ENCODE results near the gene ATP6V0A1.
A peak's percentile ranks its signal among the peaks of the same experiment; 100 is the strongest.

ATP6V0A1 gene

DNA sequence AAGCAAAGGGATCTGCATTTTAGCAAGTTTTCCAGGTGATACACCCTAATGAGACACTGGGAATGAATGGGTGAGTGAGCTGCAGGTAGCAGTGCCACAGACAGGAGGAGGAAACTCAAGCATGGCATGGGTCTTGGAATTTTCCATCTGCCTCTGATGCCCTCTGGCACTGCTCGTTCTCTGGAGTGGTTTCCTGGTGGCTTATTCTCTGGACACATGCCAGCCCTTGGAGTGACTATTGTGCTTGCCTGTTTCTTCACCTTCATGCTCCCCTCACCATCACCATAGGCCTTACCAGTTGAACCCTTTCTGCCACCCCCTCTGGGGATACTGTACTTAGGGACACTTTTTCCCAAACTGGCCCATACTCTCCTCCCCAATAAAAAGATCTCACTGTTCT, 104.9 kb downstream of the ATP6V0A1 start:
- H3K36me3 ChIP-seq (ENCODE audit: insufficient read depth, insufficient read length, low read length), result peaks cover 50% of the 10 kb centered on the region
- peaks cover 19% of the 10 kb centered on the region for H3K4me1 ChIP-seq (ENCODE audit: insufficient read depth, insufficient read length)
- H3K9ac ChIP-seq (ENCODE audit: insufficient read length, low read depth), result no peak overlapping the region
- no peak for TF ChIP-seq SUZ12 (IDR thresholded peaks at IDR 0.05; ENCODE audit: extremely low read depth, insufficient read depth, insufficient read length)
- TF ChIP-seq ZNF274 (IDR thresholded peaks at IDR 0.05; ENCODE audit: low read depth, low read length), result no peak
- TF ChIP-seq YY1 (IDR thresholded peaks at IDR 0.05; ENCODE audit: insufficient read depth, insufficient read length), result no peak
- no peaks in the 10 kb centered on the region for H3K9me3 ChIP-seq (ENCODE audit: insufficient read depth, low read length)
- H3K4me3 ChIP-seq (ENCODE audit: insufficient read length, low read depth), result no peak overlapping the region
- DNase-seq (ENCODE audit: low read depth, low spot score), result no peak
- no peaks in the 10 kb centered on the region for H3K27me3 ChIP-seq (ENCODE audit: insufficient read depth, insufficient read length)

DNA sequence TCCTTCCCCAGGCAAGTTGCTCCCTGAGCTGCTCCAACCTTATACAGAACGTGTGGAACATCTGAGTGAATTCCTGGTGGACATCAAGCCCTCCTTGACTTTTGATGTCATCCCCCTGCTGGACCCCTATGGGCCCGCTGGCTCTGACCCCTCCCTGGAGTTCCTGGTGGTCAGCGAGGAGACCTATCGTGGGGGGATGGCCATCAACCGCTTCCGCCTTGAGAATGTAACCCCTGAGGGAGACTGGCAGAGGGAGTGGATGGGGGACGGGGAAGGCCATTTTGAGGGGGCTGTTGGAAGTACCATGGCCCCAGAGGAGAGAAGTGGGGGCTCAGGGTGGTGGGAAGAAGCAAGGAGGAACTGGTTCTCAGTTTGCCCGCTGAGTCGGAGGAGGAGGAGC, 105.3 kb downstream of the ATP6V0A1 start:
- Histone ChIP-seq H3K9ac (ENCODE audit: insufficient read length, low read depth) (no peak overlapping the region), H3K4me1 (ENCODE audit: insufficient read depth, insufficient read length) (peaks cover 19% of the 10 kb centered on the region), H3K36me3 (ENCODE audit: insufficient read depth, insufficient read length, low read length) (peaks cover 55% of the 10 kb centered on the region), H3K27me3 (ENCODE audit: insufficient read depth, insufficient read length) (no peaks in the 10 kb centered on the region), H3K9me3 (ENCODE audit: insufficient read depth, low read length) (no peaks in the 10 kb centered on the region), H3K4me3 (ENCODE audit: insufficient read length, low read depth) (no peak overlapping the region)
- no peak for DNase-seq (ENCODE audit: low read depth, low spot score)
- TF ChIP-seq SUZ12 (IDR thresholded peaks at IDR 0.05; ENCODE audit: extremely low read depth, insufficient read depth, insufficient read length) (no peak), YY1 (IDR thresholded peaks at IDR 0.05; ENCODE audit: insufficient read depth, insufficient read length) (no peak), ZNF274 (IDR thresholded peaks at IDR 0.05; ENCODE audit: low read depth, low read length) (no peak)

DNA sequence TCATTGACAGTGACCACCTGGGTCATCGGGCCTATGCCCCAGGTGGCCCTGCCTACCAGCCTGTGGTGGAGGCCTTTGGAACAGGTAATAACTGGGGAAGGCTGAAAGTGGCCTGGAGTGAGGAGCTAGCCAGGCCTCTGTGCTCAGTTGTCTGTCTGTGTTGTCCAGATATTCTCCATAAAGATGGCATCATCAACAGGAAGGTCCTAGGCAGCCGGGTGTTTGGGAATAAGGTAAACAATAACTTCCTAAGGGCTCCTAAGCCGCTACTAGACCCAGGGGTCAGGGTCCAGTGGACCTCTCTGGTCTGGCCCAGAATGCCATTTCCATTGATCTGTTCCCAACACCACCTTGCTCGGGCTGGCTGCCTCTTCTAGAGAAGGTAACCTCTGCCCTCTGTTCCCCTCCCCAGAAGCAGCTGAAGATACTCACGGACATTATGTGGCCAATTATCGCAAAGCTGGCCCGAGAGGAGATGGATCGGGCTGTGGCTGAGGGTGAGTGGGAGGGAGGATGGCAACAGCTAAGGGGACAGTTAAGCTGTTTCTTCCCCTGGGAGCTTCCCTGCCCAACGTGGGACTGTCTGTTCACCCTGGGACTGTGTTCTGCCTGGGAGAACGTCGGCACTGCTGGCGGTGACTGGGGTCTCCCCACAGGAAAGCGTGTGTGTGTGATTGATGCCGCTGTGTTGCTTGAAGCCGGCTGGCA, 106.3 kb downstream of the ATP6V0A1 start:
- no peak for DNase-seq (ENCODE audit: low read depth, low spot score)
- H3K4me3 ChIP-seq (ENCODE audit: insufficient read length, low read depth), result no peak overlapping the region
- TF ChIP-seq YY1 (IDR thresholded peaks at IDR 0.05; ENCODE audit: insufficient read depth, insufficient read length), result no peak
- TF ChIP-seq ZNF274 (IDR thresholded peaks at IDR 0.05; ENCODE audit: low read depth, low read length), result no peak
- TF ChIP-seq SUZ12 (IDR thresholded peaks at IDR 0.05; ENCODE audit: extremely low read depth, insufficient read depth, insufficient read length), result no peak
- H3K36me3 ChIP-seq (ENCODE audit: insufficient read depth, insufficient read length, low read length), result peaks cover 65% of the 10 kb centered on the region
- no peaks in the 10 kb centered on the region for H3K27me3 ChIP-seq (ENCODE audit: insufficient read depth, insufficient read length)
- peaks cover 19% of the 10 kb centered on the region for H3K4me1 ChIP-seq (ENCODE audit: insufficient read depth, insufficient read length)
- H3K9ac ChIP-seq (ENCODE audit: insufficient read length, low read depth), result no peak overlapping the region
- no peaks in the 10 kb centered on the region for H3K9me3 ChIP-seq (ENCODE audit: insufficient read depth, low read length)

DNA sequence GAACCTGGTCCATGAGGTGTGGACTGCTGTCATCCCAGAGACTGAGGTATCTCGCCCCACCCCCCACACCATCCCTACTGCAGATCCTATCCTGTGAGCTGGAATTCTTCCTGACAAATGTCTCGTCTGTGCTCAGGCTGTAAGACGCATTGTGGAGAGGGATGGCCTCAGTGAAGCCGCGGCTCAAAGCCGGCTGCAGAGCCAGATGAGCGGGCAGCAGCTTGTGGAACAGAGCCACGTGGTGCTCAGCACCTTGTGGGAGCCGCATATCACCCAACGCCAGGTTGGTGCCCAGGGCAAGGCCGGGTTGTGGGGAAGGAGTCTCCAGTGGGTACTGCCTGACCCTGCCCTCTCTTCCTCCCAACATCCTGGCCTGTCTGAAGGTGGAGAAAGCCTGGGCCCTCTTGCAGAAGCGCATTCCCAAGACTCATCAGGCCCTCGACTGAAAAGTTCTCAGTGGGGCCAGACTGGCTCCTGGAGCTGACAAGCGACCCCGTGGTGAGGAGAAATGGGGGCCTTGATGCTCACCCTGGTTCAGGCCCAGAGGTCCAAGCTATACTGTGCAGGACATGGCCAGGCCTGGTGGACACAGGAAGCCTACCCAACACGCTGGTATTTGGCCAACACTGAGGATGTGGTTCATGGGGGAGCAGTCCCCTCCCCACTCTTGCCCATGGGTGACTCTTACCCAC, 107.0 kb downstream of the ATP6V0A1 start:
- TF ChIP-seq SUZ12 (IDR thresholded peaks at IDR 0.05; ENCODE audit: extremely low read depth, insufficient read depth, insufficient read length), result no peak
- TF ChIP-seq YY1 (IDR thresholded peaks at IDR 0.05; ENCODE audit: insufficient read depth, insufficient read length), result no peak
- TF ChIP-seq ZNF274 (IDR thresholded peaks at IDR 0.05; ENCODE audit: low read depth, low read length), result no peak
- Histone ChIP-seq H3K27me3 (ENCODE audit: insufficient read depth, insufficient read length) (no peaks in the 10 kb centered on the region), H3K36me3 (ENCODE audit: insufficient read depth, insufficient read length, low read length) (peaks cover 72% of the 10 kb centered on the region), H3K9me3 (ENCODE audit: insufficient read depth, low read length) (no peaks in the 10 kb centered on the region), H3K9ac (ENCODE audit: insufficient read length, low read depth) (peak overlapping the region; percentile 88), H3K4me3 (ENCODE audit: insufficient read length, low read depth) (no peak overlapping the region), H3K4me1 (ENCODE audit: insufficient read depth, insufficient read length) (peaks cover 19% of the 10 kb centered on the region)
- no peak for DNase-seq (ENCODE audit: low read depth, low spot score)

DNA sequence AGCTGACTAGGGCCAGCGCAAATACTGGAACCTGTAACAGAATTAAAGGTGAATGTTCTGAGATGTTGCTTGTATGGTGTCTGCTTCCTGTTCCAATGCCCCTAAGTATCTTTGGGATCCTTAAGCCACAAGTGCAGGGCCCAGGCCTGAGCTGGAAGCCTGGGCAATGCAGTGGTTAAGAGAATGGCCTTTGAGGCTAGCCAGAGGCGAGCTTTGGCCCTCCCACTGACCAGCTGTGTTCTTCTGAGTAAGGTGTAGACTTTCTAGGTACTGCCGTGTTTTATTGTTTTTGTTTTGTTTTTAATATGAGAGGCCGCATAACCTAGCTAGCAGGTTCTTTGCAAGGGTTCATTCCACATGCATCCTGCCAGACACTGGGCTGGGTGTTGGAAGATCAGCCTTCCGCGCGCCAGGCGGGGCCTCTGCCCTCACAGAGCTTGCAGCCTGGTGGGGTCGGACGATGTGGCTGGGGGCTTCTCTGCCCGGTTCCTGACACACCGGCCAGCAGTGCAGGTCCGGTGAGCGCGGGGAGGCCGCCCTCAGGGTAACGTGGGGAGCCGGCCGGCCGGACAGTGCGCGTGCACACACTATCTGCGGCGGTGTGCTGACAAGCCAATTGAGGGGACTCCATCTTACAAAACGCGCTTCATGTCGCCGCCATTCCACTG, 107.7 kb downstream of the ATP6V0A1 start:
- H3K36me3 ChIP-seq (ENCODE audit: insufficient read depth, insufficient read length, low read length), result peaks cover 78% of the 10 kb centered on the region
- peak overlapping the region; percentile 91 for H3K4me3 ChIP-seq (ENCODE audit: insufficient read length, low read depth)
- H3K4me1 ChIP-seq (ENCODE audit: insufficient read depth, insufficient read length), result peaks cover 19% of the 10 kb centered on the region
- H3K9ac ChIP-seq (ENCODE audit: insufficient read length, low read depth), result peak overlapping the region; percentile 88
- DNase-seq (ENCODE audit: low read depth, low spot score), result no peak
- H3K9me3 ChIP-seq (ENCODE audit: insufficient read depth, low read length), result no peaks in the 10 kb centered on the region
- TF ChIP-seq SUZ12 (IDR thresholded peaks at IDR 0.05; ENCODE audit: extremely low read depth, insufficient read depth, insufficient read length) (no peak), YY1 (IDR thresholded peaks at IDR 0.05; ENCODE audit: insufficient read depth, insufficient read length) (peak; percentile 28)
- H3K27me3 ChIP-seq (ENCODE audit: insufficient read depth, insufficient read length), result no peaks in the 10 kb centered on the region

DNA sequence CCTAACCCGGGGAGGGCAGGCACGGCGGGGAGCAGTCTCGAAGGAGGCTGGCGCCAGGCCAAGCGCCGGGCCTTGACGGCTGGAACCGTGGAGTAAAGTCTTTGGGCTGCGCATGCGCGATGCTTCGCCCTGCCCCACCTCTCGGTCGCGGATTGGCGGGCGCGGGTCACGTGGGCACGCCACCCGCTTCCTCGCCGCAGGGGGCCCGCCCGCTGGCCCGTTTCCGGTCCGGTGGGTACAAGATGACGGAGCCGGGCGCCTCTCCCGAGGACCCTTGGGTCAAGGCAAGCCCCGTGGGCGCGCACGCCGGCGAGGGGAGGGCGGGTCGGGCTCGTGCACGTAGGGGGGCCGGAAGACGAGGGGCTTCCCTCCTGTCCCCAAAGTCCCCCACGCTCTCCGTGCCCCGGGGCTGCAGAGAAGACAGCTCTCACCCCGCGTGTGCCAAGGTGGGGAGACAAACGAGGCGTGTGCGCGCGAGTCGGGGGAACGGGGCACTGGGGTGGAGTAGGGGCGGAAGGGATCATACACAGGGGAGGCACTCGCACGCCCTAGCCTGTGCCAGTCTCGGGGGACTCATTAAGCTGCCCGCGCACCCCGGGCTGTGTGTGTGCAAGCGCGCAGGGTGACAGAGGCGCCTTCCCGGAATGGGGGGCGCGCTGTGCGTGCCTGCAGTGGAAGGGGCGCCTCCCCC, 108.3 kb downstream of the ATP6V0A1 start, which contains the start of gene MLX:
Gene MLX (plus strand): TSS at position 218 of the 691 bp plus-strand sequence. CDS start 25 bp downstream, at position 243.
- Histone ChIP-seq H3K36me3 (ENCODE audit: insufficient read depth, insufficient read length, low read length) (peaks cover 85% of the 10 kb centered on the region), H3K4me3 (ENCODE audit: insufficient read length, low read depth) (peak within 1 kb of the TSS; percentile 91), H3K27me3 (ENCODE audit: insufficient read depth, insufficient read length) (no peaks in the 10 kb centered on the region), H3K9me3 (ENCODE audit: insufficient read depth, low read length) (no peaks in the 10 kb centered on the region), H3K4me1 (ENCODE audit: insufficient read depth, insufficient read length) (peaks cover 19% of the 10 kb centered on the region), H3K9ac (ENCODE audit: insufficient read length, low read depth) (peak within 1 kb of the TSS; percentile 88)
- peak; percentile 68 for DNase-seq (ENCODE audit: low read depth, low spot score)
- no peak for TF ChIP-seq SUZ12 (IDR thresholded peaks at IDR 0.05; ENCODE audit: extremely low read depth, insufficient read depth, insufficient read length)
- TF ChIP-seq YY1 (IDR thresholded peaks at IDR 0.05; ENCODE audit: insufficient read depth, insufficient read length), result no peak
- no peak for TF ChIP-seq ZNF274 (IDR thresholded peaks at IDR 0.05; ENCODE audit: low read depth, low read length)

Measured in NT2/D1 (cell line).